A549 (cell line): ENCODE measurements around the gene PLA2G4F. TPM values are rescaled to one million over a fixed set of nuclear protein-coding genes. Genes with fewer than 3 reads are reported as not detected.

Experiments
- ATAC-seq, 2 experiments: fragments of 200-7000 bp in 1 of 2; fragments of >200 bp in 1 of 2; cut with Nextera tagmentation in 1 of 2; cut with Tn5 transposase in 1 of 2; 3 replicates each; pipeline versions ENCODE4 v1.8.0 to v1.9.1; 2018 to 2020; ENCODE audit warnings: mild to moderate bottlenecking in 1 of 2, moderate library complexity in 1 of 2
- CTCF ChIA-PET: fragments of 300-600 bp; sonication (Branson Sonifier 250); formaldehyde crosslinking; extraction: SDS; loops from one replicate; lab custom pipeline; 2021; ENCODE audit warnings: antibody characterized with exemption, inconsistent platforms; lab: Yijun Ruan, JAX
- POLR2A ChIA-PET: fragments of 350-600 bp; formaldehyde crosslinking; extraction: SDS; loops from one replicate; lab custom pipeline; 2021; ENCODE audit warnings: antibody characterized with exemption, inconsistent platforms; lab: Yijun Ruan, JAX
- DNase-seq, 2 experiments: peaks; one replicate each; pipeline versions ENCODE4 v3.0.0 to v3.0.0-alpha.2; 2011 to 2016; ENCODE audit warnings: low read depth in 1 of 2, low spot score in 1 of 2
- FAIRE-seq: peaks from 2 replicates; lab custom pipeline; 2011; peaks lifted over from hg19 to GRCh38; lab: Jason Lieb, UNC
- H3K27ac ChIP-seq, 2 experiments: fragments of >200 bp; sonication (Bioruptor Twin); formaldehyde crosslinking; 3 replicates each; pipeline ENCODE4 v1.5.1; 2016 to 2017
- H3K4me1 ChIP-seq: fragments of >200 bp; sonication (Bioruptor Twin); formaldehyde crosslinking; 3 replicates; pipeline ENCODE4 v1.6.1; 2016
- H3K4me2 ChIP-seq: fragments of >200 bp; sonication (Bioruptor Twin); formaldehyde crosslinking; 3 replicates; pipeline ENCODE4 v1.6.1; 2016
- H3K4me3 ChIP-seq: fragments of >200 bp; sonication (Bioruptor Twin); formaldehyde crosslinking; 3 replicates; pipeline ENCODE4 v1.5.1; 2016
- H3K9me3 ChIP-seq: fragments of >200 bp; sonication (Bioruptor Twin); formaldehyde crosslinking; 3 replicates; pipeline ENCODE4 v1.6.1; 2016
- BCL3 ChIP-seq: fragments of >200 bp; sonication (Bioruptor Twin); formaldehyde crosslinking; IDR thresholded peaks from 3 replicates; pipeline ENCODE4 v1.6.1; 2016
- BHLHE40 ChIP-seq: IDR thresholded peaks from 2 replicates; pipeline ENCODE4 v1.6.1; 2012; ENCODE audit warnings: low read depth, low read length, inconsistent platforms
- CBX8 ChIP-seq: fragments of 200-600 bp; sonication (generic); IDR thresholded peaks from 2 replicates; pipeline ENCODE4 v1.6.1; 2016
- CHD2 ChIP-seq: fragments of 150-350 bp; IDR thresholded peaks from 2 replicates; pipeline ENCODE4 v1.6.1; 2014; ENCODE audit warnings: low read length; ENCODE audit not compliant: partially characterized antibody
- ELK1 ChIP-seq: fragments of 150-350 bp; IDR thresholded peaks from 2 replicates; pipeline ENCODE4 v1.6.1; 2014; ENCODE audit warnings: low read depth, mild to moderate bottlenecking, low read length
- FOXS1 ChIP-seq: fragments of 250-450 bp; sonication (Bioruptor Pico); IDR thresholded peaks from 2 replicates; pipeline ENCODE4 v1.5.0; 2020; ENCODE audit warnings: mild to moderate bottlenecking, moderate library complexity
- HDAC2 ChIP-seq: fragments of 200-600 bp; sonication (generic); IDR thresholded peaks from 2 replicates; pipeline ENCODE4 v1.6.1; 2016
- HEYL ChIP-seq: fragments of 250-450 bp; sonication (Bioruptor Pico); IDR thresholded peaks from 2 replicates; pipeline ENCODE4 v1.8.0; 2021; ENCODE audit warnings: mild to moderate bottlenecking, moderate library complexity
- HOXB13 ChIP-seq: fragments of 250-450 bp; sonication (Bioruptor Pico); IDR thresholded peaks from 2 replicates; pipeline ENCODE4 v1.5.0; 2020; ENCODE audit warnings: low read depth, mild to moderate bottlenecking, moderate library complexity
- HOXB5 ChIP-seq: fragments of 250-450 bp; sonication (Bioruptor Pico); IDR thresholded peaks from 2 replicates; pipeline ENCODE4 v1.5.0; 2020; ENCODE audit warnings: mild to moderate bottlenecking, moderate library complexity
- JUN ChIP-seq, 2 experiments: fragments of >200 bp; sonication (Bioruptor Twin); formaldehyde crosslinking; IDR thresholded peaks; 2 replicates in 1 of 2; 3 replicates in 1 of 2; pipeline ENCODE4 v1.6.1; 2016 to 2017
- JUNB ChIP-seq: fragments of >200 bp; sonication (Bioruptor Twin); formaldehyde crosslinking; IDR thresholded peaks from 2 replicates; pipeline ENCODE4 v1.6.1; 2016
- KDM1A ChIP-seq: fragments of 200-600 bp; sonication (generic); IDR thresholded peaks from 2 replicates; pipeline ENCODE4 v1.6.1; 2016; ENCODE audit warnings: low read depth, mild to moderate bottlenecking
- MAZ ChIP-seq: fragments of 150-350 bp; IDR thresholded peaks from 2 replicates; pipeline ENCODE4 v1.6.1; 2014; ENCODE audit warnings: antibody characterized with exemption, low read depth, low read length, borderline replicate concordance
- MYC ChIP-seq: IDR thresholded peaks from 2 replicates; pipeline ENCODE4 v1.6.1; 2012; ENCODE audit warnings: mild to moderate bottlenecking, inconsistent platforms, low read length, improper control_type of control experiment, borderline replicate concordance
- NFE2L2 ChIP-seq: fragments of 150-350 bp; conservative IDR thresholded peaks from 2 replicates; pipeline ENCODE4 v1.6.1; 2014; ENCODE audit warnings: low read length
- NR3C1 ChIP-seq: fragments of >200 bp; sonication (Bioruptor Twin); formaldehyde crosslinking; IDR thresholded peaks from 3 replicates; pipeline ENCODE4 v1.6.1; 2017
- POLR2A ChIP-seq: IDR thresholded peaks from 2 replicates; pipeline ENCODE4 v1.6.1; 2012; ENCODE audit warnings: mild to moderate bottlenecking, low read length
- RAD21 ChIP-seq, 2 experiments: fragments of >200 bp in 1 of 2; sonication (Bioruptor Twin) in 1 of 2; formaldehyde crosslinking in 1 of 2; IDR thresholded peaks in 1 of 2; conservative IDR thresholded peaks in 1 of 2; 2 replicates in 1 of 2; 3 replicates in 1 of 2; pipeline ENCODE4 v1.6.1; 2012 to 2018; ENCODE audit warnings: inconsistent platforms in 1 of 2
- RARB ChIP-seq: fragments of 250-450 bp; sonication (Bioruptor Pico); IDR thresholded peaks from 2 replicates; pipeline ENCODE4 v1.8.0; 2021; ENCODE audit warnings: mild to moderate bottlenecking, moderate library complexity
- REST ChIP-seq: fragments of 200-600 bp; sonication (generic); IDR thresholded peaks from 2 replicates; pipeline ENCODE4 v1.6.1; 2016; ENCODE audit warnings: antibody characterized with exemption, mild to moderate bottlenecking, moderate library complexity
- ZC3H11A ChIP-seq: fragments of 450-650 bp; IDR thresholded peaks from 2 replicates; pipeline ENCODE4 v1.6.1; 2014; ENCODE audit warnings: antibody characterized with exemption, mild to moderate bottlenecking
- ZFP36 ChIP-seq: fragments of 450-650 bp; IDR thresholded peaks from 2 replicates; pipeline ENCODE4 v1.6.1; 2014; ENCODE audit warnings: borderline replicate concordance; ENCODE audit not compliant: partially characterized antibody
- WGBS: methylation state at CpG from one replicate; pipeline ENCODE4 v1.1.6; 2017; ENCODE audit errors: missing lambda C conversion rate; 5-methylcytosine and 5-hydroxymethylcytosine counted together
- polyA plus RNA-seq, 4 experiments: library from polyadenylated mRNA; depleted of rRNA in 3 of 4; stranded (reverse); fragments of >200 nt; fragmentation: RNase III in 1 of 4; extraction: RNeasy Plus Mini Kit Qiagen cat#74134 plus additional on column Dnase treatment in 1 of 4; gene quantifications; 2 replicates in 3 of 4; 3 replicates in 1 of 4; pipeline ENCODE4 v1.2.3, GENCODE V29; 2011 to 2017
- TF ChIP-seq, protein P1 (sequence below): fragments of 250-450 bp; sonication (Bioruptor Pico); IDR thresholded peaks from 2 replicates; pipeline ENCODE4 v1.5.0; 2020; ENCODE audit warnings: low read depth, mild to moderate bottlenecking, moderate library complexity
- TF ChIP-seq, protein P2 (sequence below): IDR thresholded peaks from 2 replicates; pipeline ENCODE4 v1.6.1; 2012; ENCODE audit warnings: low read depth, borderline replicate concordance
- TF ChIP-seq, protein P3 (sequence below): fragments of 450-650 bp; IDR thresholded peaks from 2 replicates; pipeline ENCODE4 v1.6.1; 2014; ENCODE audit warnings: antibody characterized with exemption

PLA2G4F gene
- polyA plus RNA-seq, 2 of the 4 experiments (the other 2 are of a cell fraction): not detected

DNA sequence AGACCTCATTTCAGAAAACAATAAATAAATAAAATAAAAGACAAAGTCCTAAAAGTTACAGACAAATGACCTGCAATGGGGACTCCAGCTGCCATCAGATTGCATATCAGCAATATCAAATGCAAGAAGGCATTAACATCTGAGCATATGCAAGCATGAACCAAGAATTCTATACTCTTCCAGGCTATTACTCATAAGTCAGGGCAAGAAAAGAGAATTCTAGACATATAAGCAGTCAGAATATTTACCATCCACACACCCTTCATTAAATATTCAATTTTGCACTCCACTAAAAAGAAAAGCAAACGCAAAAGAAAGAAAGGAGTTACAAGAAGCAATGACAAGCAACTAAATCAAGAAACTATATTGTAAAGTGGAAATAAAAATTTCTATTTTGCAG is 21.1 kb downstream of the PLA2G4F start:
- WGBS: 81% methylated on average over 1 of the region's 1 CpG

DNA sequence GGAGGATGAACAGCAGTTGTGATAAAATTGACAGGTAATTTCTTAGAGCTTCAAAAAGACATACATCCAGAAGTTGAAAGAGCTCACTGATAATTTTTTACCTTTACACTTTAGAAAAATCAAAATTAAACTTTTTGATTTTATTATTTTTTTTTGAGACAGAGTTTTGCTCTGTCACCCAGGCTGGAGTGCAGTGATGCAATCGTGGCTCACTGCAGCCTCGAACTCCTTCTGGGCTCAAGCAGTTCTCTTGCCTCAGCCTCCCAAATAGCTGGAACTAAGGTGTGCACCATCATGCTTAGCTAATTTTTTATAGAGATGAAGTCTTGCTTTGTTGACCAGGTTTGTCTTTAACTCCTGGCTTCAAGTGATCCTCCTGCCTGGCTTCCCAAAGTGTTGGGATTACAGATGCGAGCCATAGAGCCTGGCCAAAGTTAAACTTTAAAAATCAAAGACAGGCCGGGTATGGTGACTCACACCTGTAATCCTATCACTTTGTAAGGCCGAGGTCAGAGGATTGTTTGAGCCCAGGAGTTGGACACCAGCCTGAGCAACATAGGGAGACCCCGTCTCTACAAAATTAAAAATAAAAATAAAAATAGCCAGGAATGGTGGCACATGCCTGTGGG is 21.7 kb downstream of the PLA2G4F start:
- Histone ChIP-seq H3K4me1 (peaks cover 25% of the 10 kb centered on the region), H3K4me3 (no peak overlapping the region), H3K9me3 (no peaks in the 10 kb centered on the region), H3K27ac (0 out of 6 replicates have a peak overlapping the region, but pooled peaks of 1 of the 2 experiments have one; percentile 26), H3K4me2 (peak overlapping the region; percentile 22)
- CTCF ChIA-PET: interaction anchor here (0.8 to 2.3 kb wide), 8 partner anchors 11 to 146 kb away, joined by 3 to 14 read pairs (median 5); no protein-coding TSS in a partner anchor
- DNase-seq: no peak
- FAIRE-seq: no peak
- ATAC-seq: no peak
- POLR2A ChIA-PET: no interaction called here
- TF ChIP-seq RARB (CRISPR knock-in tag) (no peak), MYC (no peak), BCL3 (no peak), POLR2A (no peak), MAZ (no peak), CBX8 (no peak), BHLHE40 (no peak), HDAC2 (no peak), CHD2 (no peak), HOXB5 (no peak), HOXB13 (CRISPR knock-in tag) (no peak), HEYL (no peak), ELK1 (no peak)
- TF ChIP-seq, protein P1, sequence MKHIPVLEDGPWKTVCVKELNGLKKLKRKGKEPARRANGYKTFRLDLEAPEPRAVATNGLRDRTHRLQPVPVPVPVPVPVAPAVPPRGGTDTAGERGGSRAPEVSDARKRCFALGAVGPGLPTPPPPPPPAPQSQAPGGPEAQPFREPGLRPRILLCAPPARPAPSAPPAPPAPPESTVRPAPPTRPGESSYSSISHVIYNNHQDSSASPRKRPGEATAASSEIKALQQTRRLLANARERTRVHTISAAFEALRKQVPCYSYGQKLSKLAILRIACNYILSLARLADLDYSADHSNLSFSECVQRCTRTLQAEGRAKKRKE (CRISPR knock-in tag): no peak
- TF ChIP-seq, protein P2, sequence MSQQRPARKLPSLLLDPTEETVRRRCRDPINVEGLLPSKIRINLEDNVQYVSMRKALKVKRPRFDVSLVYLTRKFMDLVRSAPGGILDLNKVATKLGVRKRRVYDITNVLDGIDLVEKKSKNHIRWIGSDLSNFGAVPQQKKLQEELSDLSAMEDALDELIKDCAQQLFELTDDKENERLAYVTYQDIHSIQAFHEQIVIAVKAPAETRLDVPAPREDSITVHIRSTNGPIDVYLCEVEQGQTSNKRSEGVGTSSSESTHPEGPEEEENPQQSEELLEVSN: no peak
- TF ChIP-seq, protein P3, sequence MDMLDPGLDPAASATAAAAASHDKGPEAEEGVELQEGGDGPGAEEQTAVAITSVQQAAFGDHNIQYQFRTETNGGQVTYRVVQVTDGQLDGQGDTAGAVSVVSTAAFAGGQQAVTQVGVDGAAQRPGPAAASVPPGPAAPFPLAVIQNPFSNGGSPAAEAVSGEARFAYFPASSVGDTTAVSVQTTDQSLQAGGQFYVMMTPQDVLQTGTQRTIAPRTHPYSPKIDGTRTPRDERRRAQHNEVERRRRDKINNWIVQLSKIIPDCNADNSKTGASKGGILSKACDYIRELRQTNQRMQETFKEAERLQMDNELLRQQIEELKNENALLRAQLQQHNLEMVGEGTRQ: no peak
- WGBS: 17% methylated on average over 6 of the region's 6 CpGs

More for the DNA sequence above, 21.1 kb downstream of the PLA2G4F start:
- DNase-seq (no peak), ATAC-seq (no peak), FAIRE-seq (no peak)
- H3K4me3 ChIP-seq: no peak overlapping the region
- peak overlapping the region; percentile 22; the same call in 1 of the 3 replicates for H3K4me2 ChIP-seq
- H3K4me1 ChIP-seq: peaks cover 25% of the 10 kb centered on the region
- no peaks in the 10 kb centered on the region for H3K9me3 ChIP-seq
- H3K27ac ChIP-seq: 0 out of 6 replicates have a peak overlapping the region, but pooled peaks of 1 of the 2 experiments have one; percentile 26
- POLR2A ChIA-PET: no interaction called here
- no peak for TF ChIP-seq ZFP36
- TF ChIP-seq KDM1A: no peak
- no peak for TF ChIP-seq REST
- TF ChIP-seq ZC3H11A: no peak
- TF ChIP-seq, protein P2: no peak
- no peak for TF ChIP-seq CBX8
- TF ChIP-seq JUNB: no peak
- no peak for TF ChIP-seq NR3C1
- no peak for TF ChIP-seq POLR2A
- TF ChIP-seq JUN (IDR thresholded peaks at IDR 0.05): no peak
- no peak for TF ChIP-seq HDAC2
- no peak for TF ChIP-seq RAD21 (conservative IDR thresholded peaks at IDR 0.05 in 1 of 2, IDR thresholded peaks at IDR 0.05 in 1 of 2)
- no peak for TF ChIP-seq HOXB5
- no peak for TF ChIP-seq RARB (CRISPR knock-in tag)
- TF ChIP-seq FOXS1 (CRISPR knock-in tag): no peak
- TF ChIP-seq NFE2L2: no peak
- CTCF ChIA-PET: interaction anchor here (0.6 to 2.3 kb wide), 6 partner anchors 8 to 147 kb away, joined by 3 to 14 read pairs (median 5); no protein-coding TSS in a partner anchor
